ENCODE results near the gene WASF2.
"Not testable (repeated sequence)": the region's sequence is repeated elsewhere in the genome, so short reads cannot be mapped to it uniquely, and the experiment has no call there.

WASF2 gene

GRCh38 chr1:27410709-27411108 is 79.3 kb downstream of the WASF2 start:
- in situ Hi-C loops (cut with HindIII; ENCODE audit: low pct_ligation_motif_present, low pct_unique_long_range_greater_than_20kb, low sequenced_read_pairs): no loop called here
- DNase-seq: no peak

DNA sequence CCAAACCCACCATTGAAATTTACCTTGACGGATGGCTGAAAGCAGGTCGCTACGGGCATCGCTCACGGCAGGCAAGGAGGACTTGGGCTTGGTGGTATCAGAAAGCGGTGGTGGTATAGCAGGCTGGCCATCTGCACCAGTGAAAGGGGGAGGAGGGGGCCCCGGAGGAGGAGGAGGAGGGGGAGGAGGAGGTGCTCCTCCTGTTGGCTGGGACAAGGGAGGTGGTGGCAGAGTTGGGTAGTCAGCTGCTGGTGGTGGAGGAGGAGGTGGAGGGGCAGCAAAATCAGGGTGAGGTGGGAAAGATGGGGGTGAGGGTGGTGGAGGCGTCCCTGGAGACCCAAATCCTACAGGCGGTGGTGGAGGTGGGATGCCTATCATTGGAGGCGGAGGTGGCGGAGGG is 80.3 kb downstream of the WASF2 start:
- in situ Hi-C loops (cut with HindIII; ENCODE audit: low pct_ligation_motif_present, low pct_unique_long_range_greater_than_20kb, low sequenced_read_pairs): no loop called here

DNA sequence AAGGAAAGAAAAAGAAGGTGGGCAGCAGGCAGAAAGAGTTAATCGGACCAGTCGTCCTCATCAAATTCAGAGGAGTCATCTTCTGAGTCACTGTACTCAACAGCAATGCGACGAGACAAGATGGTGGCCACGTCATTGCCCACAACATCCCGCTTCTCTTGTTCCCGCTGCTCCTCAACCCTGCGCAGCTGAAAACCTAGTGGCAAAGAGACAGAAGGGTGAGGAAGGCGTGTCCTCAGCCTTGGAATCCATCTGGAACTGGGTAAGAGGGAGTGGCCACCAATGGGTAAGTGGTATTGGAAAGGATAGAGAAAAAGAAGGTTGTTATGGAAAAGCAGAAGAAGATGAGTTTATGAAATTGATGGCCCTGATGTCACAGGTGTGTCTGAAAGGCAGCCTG is 81.8 kb downstream of the WASF2 start:
- in situ Hi-C loops (cut with HindIII; ENCODE audit: low pct_ligation_motif_present, low pct_unique_long_range_greater_than_20kb, low sequenced_read_pairs): no loop called here

More for the DNA sequence above, 80.3 kb downstream of the WASF2 start:
- DNase-seq: no peak

GRCh38 chr1:27406791-27407190 is 83.2 kb downstream of the WASF2 start:
- in situ Hi-C loops (cut with HindIII; ENCODE audit: low pct_ligation_motif_present, low pct_unique_long_range_greater_than_20kb, low sequenced_read_pairs); DNase-seq: not testable (repeated sequence)

More for the DNA sequence above, 81.8 kb downstream of the WASF2 start:
- no peak for DNase-seq

- no peak for DNase-seq
- in situ Hi-C loops (cut with HindIII; ENCODE audit: low pct_ligation_motif_present, low pct_unique_long_range_greater_than_20kb, low sequenced_read_pairs): no loop called here
Measured at GRCh38 chr1:27406362-27406680, 83.6 kb downstream of the WASF2 start.

GRCh38 chr1:27405598-27406361 is 84.2 kb downstream of the WASF2 start:
- not testable (repeated sequence) for DNase-seq

GRCh38 chr1:27405074-27405473 is 84.9 kb downstream of the WASF2 start:
- DNase-seq: no peak
- in situ Hi-C loops (cut with HindIII; ENCODE audit: low pct_ligation_motif_present, low pct_unique_long_range_greater_than_20kb, low sequenced_read_pairs): no loop called here

More at GRCh38 chr1:27405598-27406361, 84.2 kb downstream of the WASF2 start:
- in situ Hi-C loops (cut with HindIII; ENCODE audit: low pct_ligation_motif_present, low pct_unique_long_range_greater_than_20kb, low sequenced_read_pairs): not testable (repeated sequence)

DNA sequence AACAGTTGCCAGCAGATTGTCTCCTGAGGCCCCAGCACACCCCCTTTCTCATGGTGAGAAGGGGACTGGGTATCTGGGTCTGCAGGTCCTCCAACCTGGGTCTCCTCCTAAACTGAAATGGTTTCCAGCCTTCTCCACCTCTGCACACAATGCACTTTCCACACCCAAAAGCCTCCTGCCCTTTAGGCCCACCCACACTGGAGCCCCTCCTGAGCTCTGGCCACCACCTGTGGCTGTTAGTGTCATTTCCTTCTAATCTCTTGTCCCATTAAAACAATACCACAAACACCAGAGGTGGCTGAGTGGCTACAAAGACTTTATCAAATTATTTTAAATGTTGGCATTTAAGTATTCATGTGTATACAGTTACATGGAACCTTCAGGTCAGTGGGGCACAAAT is 86.0 kb downstream of the WASF2 start:
- in situ Hi-C loops (cut with HindIII; ENCODE audit: low pct_ligation_motif_present, low pct_unique_long_range_greater_than_20kb, low sequenced_read_pairs): no loop called here
- no peak for DNase-seq

- in situ Hi-C loops (cut with HindIII; ENCODE audit: low pct_ligation_motif_present, low pct_unique_long_range_greater_than_20kb, low sequenced_read_pairs): no loop called here
- peak; percentile 12 for DNase-seq
Measured at GRCh38 chr1:27403065-27403726, 86.8 kb downstream of the WASF2 start.

DNA sequence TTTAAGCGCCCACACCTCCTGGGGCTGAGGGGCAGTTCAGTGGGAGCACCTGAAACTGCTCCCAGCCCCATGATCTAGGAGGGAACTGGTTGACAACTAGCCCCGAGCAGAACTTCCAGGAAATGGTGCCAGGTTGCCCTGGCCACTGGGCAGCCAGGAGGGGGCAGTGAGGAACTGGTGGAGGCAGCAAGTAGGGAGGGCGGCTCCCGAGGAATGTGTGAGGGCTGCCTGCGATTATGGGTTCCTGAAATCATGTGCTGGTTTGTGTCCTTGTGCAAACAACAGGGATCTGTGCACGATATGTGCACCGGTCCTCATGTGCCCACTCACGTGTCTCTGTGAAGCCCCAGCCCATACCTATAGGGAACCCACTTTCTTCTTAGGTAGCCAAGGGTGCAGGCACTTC is 87.6 kb downstream of the WASF2 start:
- in situ Hi-C loops (cut with HindIII; ENCODE audit: low pct_ligation_motif_present, low pct_unique_long_range_greater_than_20kb, low sequenced_read_pairs): no loop called here
- peak; percentile 49 for DNase-seq

DNA sequence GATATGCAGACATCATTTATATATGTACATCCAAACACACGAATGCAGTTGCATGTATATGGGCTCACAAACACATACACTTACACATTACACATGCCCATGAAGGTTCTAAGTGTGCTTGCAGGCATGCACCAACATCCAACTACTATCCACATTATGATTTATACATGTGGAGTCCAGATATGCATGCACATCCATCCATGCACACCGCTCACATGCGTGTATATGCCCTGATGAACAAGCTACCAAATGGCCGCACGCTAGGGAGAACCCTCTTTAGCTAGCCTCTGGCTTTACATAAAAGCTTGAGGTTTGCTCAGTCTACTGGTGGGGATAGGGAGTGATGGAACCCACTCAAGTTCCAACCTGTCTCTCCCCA is 89.0 kb downstream of the WASF2 start:
- DNase-seq: no peak
- in situ Hi-C loops (cut with HindIII; ENCODE audit: low pct_ligation_motif_present, low pct_unique_long_range_greater_than_20kb, low sequenced_read_pairs): no loop called here

DNA sequence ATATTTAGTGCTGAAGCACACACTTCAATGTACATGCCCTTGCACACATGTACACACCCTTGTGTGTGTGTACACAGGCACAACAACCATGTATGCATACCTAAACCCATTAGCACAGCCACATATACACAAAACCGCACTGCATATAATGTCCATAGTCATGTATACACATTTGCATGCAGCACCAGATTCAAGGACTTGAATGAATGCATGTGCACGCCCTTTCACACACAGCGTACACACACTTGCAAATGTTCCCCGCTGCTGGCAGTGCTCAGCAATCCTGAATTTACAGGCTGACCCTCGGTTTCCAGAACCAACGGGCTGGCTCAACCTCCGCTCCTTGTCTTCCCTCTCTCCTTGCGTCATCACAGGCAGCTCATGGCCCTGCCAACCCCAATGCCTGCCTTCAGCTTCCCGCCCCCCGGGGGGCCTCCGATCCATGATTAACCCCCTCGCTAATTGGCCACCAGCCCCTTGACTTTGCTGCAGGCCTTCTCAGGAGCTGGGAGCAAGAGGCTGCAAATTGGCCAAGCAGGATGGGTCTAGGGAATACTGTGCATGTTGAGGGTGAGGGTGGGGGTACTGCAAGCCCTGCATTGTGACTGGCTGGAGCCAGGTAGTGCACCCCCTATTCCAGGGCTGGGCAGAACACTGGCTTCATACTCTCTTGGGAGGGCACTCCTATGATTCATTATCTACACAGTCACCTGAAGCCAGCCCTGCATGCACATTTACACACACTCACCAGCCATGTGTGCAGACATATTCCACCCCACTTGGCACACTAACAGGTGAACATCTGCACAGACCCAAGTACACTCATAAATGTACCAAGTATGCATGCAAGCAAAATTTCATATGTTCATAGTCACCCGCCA is 89.6 kb downstream of the WASF2 start:
- no peak for DNase-seq

DNA sequence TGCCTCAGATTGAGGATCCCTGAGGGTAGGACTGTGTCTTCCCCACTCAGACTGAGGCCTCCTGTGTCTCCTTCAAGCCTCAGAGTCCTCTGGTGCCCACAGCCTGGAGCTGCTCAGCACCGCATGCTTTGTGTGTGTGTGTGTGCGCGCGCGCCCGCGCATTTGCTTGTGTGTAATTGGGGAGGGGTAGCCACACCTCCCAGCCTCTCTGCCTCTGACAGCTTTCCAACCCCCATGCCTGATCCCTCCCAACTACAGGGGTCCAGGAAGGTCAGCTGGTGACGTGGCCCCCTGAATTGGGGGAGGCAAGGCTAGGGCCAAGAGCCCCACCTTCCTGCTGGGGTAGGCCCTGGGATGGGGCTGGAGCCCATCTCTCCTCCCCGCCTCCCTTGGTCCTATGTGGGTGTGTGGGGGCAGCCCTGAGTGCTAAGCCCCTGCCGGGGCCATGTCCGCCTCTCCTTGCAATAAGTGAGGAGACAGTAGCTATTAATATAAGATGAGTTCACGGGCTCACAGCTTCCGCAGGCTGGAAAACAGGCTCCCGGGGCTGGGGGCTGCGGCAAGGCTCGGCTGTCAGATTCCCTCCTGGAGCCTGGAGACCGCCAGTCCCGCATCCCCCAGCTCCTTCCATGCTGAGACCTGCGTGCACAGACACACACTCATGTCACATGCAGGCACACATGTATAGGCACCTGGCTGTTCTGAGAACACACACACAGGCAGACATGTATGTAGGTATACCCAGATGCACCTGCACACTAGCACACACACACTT is 90.5 kb downstream of the WASF2 start:
- in situ Hi-C loops (cut with HindIII; ENCODE audit: low pct_ligation_motif_present, low pct_unique_long_range_greater_than_20kb, low sequenced_read_pairs): no loop called here
- DNase-seq: no peak

More for the DNA sequence above, 89.6 kb downstream of the WASF2 start:
- in situ Hi-C loops (cut with HindIII; ENCODE audit: low pct_ligation_motif_present, low pct_unique_long_range_greater_than_20kb, low sequenced_read_pairs): no loop called here

GRCh38 chr1:27398405-27399149 is 91.4 kb downstream of the WASF2 start:
- in situ Hi-C loops (cut with HindIII; ENCODE audit: low pct_ligation_motif_present, low pct_unique_long_range_greater_than_20kb, low sequenced_read_pairs): no loop called here
- DNase-seq: no peak

- no peak for DNase-seq
- in situ Hi-C loops (cut with HindIII; ENCODE audit: low pct_ligation_motif_present, low pct_unique_long_range_greater_than_20kb, low sequenced_read_pairs): no loop called here
Measured at GRCh38 chr1:27397749-27398148, 92.2 kb downstream of the WASF2 start.

DNA sequence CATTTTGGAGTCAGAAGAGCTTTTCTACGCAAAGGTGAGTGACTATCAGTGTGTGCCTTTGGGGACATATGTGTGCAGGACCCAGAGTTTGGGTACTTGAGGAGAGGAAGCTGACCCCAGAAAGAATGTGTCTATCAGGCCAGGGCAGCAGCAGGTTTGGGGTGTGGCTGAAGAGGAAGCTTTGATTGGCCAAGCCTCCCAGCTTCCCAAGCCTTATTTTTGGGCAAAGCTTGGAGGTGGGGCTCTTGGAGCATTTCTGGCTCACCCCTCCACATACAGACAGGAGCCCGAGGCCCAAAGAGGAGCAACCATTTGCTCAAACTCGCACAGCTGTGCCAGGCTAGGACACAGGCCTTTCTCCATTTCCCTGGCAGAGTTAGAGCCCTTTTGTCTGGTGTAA is 92.9 kb downstream of the WASF2 start:
- DNase-seq: no peak
- in situ Hi-C loops (cut with HindIII; ENCODE audit: low pct_ligation_motif_present, low pct_unique_long_range_greater_than_20kb, low sequenced_read_pairs): no loop called here

DNA sequence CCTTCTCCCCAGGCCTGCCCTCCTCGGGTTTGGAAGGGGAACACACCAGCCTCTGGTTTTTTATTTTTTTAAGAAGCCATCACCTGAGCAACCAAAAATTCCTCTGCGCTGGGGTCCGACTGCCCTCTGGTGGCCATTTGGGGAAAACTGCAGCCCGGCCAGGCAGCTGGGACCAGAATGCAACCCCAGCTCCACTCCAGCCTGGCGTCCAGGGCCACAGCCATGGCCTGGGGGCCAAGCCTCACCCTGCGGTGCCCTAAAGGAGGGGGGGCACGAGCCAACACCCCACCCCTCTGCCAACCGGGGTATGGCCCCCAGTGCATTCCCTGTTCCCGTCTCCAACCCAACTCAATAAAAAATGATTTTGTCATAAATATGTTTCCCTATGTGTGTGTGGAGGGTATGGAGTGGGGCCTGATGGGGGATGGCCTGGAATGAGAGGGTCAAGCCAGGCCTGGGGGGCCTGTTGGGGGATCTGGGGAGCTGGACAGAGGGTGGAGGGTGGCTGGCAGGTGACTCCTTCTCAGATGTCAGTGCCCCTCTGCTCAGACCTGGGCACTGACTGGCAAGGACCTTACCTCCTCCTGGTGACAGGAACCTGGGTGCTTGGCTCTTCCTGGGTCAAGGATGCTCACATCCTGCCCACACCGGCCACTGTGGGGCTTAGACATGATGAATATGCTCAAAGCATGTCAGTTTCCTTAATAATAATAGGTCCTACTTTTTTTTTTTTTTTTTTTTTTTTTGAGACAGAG is 94.3 kb downstream of the WASF2 start:
- in situ Hi-C loops (cut with HindIII; ENCODE audit: low pct_ligation_motif_present, low pct_unique_long_range_greater_than_20kb, low sequenced_read_pairs): no loop called here
- peak; percentile 62 for DNase-seq
